Endothelial cell of umbilical vein (primary cell): ENCODE results near the gene TMTC1.

Experiments used
- EZH2 ChIP-seq: IDR thresholded peaks from 2 replicates; pipeline ENCODE4 v1.6.1; 2012; ENCODE audit warnings: borderline replicate concordance, low read depth, mild to moderate bottlenecking, moderate library complexity, low read length, inconsistent platforms; ENCODE audit not compliant: severe bottlenecking
- JUN ChIP-seq: IDR thresholded peaks from 2 replicates; pipeline ENCODE4 v1.6.1; 2011; ENCODE audit warnings: borderline replicate concordance, low read depth; ENCODE audit not compliant: insufficient read length, insufficient read depth
- MYC ChIP-seq: IDR thresholded peaks from one replicate; pipeline ENCODE4 v1.6.1; 2011; ENCODE audit warnings: mild to moderate bottlenecking, low read depth, low read length
- POLR2A ChIP-seq: IDR thresholded peaks from 2 replicates; pipeline ENCODE4 v1.6.1; 2012; ENCODE audit warnings: low read depth, mild to moderate bottlenecking, control low read depth, low read length
- POLR2AphosphoS5 ChIP-seq: IDR thresholded peaks from 2 replicates; pipeline ENCODE4 v1.6.1; 2012; ENCODE audit warnings: low read depth, mild to moderate bottlenecking, control low read depth, low read length, moderate library complexity; ENCODE audit not compliant: insufficient read depth
- TF ChIP-seq, protein P1 (sequence below), 2 donors: IDR thresholded peaks; 1 replicate in 1 of 2; 2 replicates in 1 of 2; pipeline ENCODE4 v1.5.1; 2011; ENCODE audit warnings: low read length in 2 of 2, mild to moderate bottlenecking in 2 of 2, moderate library complexity in 2 of 2, control low read depth in 1 of 2, inconsistent platforms in 1 of 2, low read depth in 1 of 2; ENCODE audit not compliant: insufficient read depth in 1 of 2; ENCODE audit errors: extremely low read depth in 1 of 2
- TF ChIP-seq, protein P2 (sequence below): IDR thresholded peaks from 2 replicates; pipeline ENCODE4 v1.6.1; 2011; ENCODE audit not compliant: insufficient read depth, insufficient read length

DNA sequence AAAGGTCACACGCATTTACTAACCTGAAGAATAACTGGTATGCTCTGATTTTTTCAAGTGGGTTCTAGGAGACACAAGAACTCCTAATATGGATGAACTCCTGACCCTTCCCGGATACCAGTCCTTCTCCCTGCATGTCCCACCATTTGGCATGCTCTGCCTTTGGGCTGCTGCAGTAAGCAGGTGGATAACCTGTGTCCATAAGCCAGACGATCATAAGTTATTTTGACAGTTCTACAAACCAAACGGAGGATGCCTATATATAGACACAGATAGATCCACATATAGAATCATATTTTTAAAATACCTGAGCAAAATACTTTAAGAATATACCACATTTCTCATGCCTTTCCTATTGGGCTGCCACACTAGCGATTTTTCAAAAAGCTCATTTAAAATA, 49.4 kb downstream of the TMTC1 start:
- TF ChIP-seq, protein P1, sequence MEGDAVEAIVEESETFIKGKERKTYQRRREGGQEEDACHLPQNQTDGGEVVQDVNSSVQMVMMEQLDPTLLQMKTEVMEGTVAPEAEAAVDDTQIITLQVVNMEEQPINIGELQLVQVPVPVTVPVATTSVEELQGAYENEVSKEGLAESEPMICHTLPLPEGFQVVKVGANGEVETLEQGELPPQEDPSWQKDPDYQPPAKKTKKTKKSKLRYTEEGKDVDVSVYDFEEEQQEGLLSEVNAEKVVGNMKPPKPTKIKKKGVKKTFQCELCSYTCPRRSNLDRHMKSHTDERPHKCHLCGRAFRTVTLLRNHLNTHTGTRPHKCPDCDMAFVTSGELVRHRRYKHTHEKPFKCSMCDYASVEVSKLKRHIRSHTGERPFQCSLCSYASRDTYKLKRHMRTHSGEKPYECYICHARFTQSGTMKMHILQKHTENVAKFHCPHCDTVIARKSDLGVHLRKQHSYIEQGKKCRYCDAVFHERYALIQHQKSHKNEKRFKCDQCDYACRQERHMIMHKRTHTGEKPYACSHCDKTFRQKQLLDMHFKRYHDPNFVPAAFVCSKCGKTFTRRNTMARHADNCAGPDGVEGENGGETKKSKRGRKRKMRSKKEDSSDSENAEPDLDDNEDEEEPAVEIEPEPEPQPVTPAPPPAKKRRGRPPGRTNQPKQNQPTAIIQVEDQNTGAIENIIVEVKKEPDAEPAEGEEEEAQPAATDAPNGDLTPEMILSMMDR (IDR thresholded peaks at IDR 0.05; ENCODE audit: extremely low read depth in 1 of 2, insufficient read depth in 1 of 2, low read depth in 1 of 2, low read length in 2 of 2), result no peak
- TF ChIP-seq POLR2A (no peak), POLR2AphosphoS5 (no peak), JUN (no peak), EZH2 (no peak), MYC (no peak)
- TF ChIP-seq, protein P2, sequence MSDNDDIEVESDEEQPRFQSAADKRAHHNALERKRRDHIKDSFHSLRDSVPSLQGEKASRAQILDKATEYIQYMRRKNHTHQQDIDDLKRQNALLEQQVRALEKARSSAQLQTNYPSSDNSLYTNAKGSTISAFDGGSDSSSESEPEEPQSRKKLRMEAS, result no peak
